GM19035 (cell line): Measurements from ENCODE around the gene MCF2.

Experiments used
- ATAC-seq: cut with Tn5 transposase; IDR thresholded peaks from one replicate; pipeline ENCODE4 v1.9.1; 2021; ENCODE audit not compliant: unreplicated experiment

The MCF2 gene

DNA sequence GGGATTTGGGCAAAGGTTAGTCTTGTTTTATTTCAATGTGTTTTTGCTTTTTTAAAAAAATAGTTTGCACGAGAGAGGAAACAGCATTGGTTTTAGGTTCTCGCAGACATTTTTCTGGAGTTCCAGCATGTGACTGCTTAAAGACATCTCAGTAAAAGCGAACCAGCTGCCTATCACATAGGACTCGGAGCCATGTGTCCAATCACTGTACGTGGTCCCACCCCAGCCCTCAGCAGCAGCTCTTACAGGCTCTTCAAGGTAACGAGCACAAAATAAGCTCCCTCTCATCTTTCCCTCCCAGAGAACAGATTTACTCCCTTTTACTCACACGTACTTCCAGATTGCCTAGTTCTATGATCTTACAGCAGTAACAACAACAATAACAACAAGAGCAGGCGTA is 68.7 kb downstream of the MCF2 start:
- ATAC-seq = no peak

DNA sequence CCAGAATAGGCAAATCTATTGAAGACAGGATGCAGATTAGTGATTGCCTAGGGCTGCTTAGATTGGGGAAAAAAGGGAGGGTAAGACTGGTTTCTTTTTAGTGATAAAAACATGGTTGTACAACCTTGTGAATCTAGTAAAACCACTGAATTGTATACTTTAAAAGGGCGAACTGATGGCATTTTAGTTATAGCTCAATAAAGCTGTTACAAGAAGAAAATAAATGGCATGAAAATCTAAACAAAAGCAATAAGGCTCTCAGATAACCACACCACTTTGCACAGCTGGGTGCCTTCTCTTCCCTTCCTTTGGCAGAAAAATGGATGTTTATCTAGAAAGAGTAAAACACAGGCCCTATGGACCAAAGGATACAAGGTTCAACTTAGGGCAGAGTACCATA is 107.9 kb downstream of the MCF2 start:
- no peak for ATAC-seq

DNA sequence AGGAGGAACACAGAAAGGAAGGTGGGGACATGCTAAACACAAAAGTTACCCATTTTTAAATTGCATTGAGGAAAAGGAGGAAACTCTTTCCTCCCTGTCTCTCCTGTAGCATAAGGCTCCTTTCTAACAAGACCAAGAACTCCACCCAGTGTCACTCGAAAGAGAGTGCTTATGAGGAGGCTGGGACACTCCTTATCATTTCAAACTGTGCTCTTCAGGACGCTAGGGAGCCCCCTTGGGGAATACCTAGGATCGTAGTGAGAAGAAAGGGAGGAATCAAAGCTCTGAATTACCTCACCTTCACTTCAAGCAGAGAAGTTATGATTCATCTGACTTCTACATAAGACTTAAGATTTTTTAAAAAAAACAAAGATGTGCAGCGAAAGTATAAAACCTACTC is 111.9 kb downstream of the MCF2 start:
- ATAC-seq = no peak

DNA sequence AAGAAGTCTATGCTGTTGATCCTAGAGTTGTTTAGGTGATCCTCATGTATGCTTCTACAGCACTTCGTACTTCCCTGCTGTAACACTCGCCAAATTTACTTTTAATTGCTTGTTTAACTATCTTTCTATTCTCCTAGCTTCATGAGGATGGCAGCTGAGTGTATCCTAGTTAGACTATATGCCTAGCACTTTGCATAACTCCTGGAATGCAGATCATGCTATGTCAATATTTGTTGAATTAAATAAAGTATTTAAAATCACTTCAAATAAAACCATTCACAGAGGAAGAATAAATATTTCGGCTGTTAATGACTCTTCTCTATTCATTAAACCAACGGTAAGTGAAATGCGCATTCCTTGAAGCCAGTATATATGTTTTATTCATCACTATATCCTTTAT is 122.4 kb downstream of the MCF2 start:
- no peak for ATAC-seq

DNA sequence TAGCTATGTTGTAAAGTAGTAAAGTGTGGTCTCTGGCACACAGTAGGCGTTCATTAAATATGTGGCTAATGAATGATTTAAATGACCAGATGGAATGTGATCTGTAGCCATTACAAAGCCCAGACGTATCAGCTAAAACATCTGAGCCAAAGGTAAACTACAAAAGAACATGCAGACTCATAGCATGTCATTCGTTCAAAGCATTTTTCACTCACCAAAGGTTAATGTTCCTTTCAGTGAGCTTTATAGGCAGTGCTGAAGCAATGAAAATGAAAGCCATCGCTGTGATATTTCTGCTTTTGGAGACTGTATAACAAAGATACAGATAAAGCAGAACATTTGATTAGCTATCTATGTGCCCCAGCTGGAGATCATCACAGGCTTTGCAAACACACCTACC is 126.9 kb downstream of the MCF2 start:
- no peak for ATAC-seq

DNA sequence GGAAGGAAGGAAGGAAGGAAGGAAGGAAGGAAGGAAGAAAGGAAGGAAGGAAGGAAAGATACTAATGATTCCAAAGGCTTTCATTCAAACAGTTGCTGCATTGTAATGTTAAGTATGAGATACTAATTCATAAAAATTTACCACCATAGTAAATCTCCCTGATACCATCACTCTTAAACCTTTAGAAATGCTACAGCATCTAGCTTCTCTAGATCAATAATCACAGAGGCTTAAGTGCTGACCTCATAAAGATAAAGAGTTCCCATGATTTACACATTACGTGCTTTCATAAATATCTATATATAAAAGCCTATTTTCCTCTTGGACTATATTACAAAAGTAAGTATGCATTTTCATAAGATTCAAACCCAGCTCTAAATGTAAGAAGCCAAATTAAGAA is 141.0 kb downstream of the MCF2 start:
- ATAC-seq = no peak

DNA sequence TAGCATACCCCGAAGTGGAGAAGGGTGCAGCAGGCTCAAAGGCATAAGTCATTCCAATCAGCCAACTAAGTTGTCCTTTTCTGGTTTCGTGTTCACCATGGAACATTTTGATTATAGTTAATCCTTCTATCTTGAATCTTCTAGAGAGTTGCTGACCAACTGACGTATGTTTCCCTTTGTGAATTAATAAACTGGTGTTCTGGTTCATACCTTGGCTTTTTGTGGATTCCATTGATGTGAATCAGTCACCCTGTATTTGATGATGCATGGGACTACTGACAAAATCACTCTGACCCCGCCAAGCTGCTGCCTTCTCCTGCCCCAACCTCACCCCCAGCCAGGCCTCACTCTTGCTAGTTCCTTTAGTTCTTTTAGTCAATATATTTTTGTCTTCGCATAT is 144.7 kb downstream of the MCF2 start:
- ATAC-seq = no peak

DNA sequence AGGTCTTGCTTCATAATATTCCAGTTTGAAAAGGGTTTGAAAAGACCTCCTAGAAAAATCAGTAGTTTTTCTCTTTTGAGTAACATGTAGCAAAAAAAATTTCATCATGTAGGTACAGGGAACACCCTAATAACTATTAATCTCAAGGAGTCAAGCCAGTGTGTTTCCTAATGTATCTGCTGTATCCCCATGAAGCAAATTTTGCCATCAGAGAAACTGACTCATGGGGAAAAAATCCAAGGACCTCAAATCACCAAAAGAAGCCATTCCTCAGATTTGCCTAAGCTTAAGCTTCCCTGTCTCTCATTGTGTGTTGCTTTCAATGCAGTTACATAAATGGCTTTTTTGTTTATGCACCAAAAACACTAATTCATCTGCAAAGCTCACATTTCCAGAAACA is 147.7 kb downstream of the MCF2 start:
- no peak for ATAC-seq

DNA sequence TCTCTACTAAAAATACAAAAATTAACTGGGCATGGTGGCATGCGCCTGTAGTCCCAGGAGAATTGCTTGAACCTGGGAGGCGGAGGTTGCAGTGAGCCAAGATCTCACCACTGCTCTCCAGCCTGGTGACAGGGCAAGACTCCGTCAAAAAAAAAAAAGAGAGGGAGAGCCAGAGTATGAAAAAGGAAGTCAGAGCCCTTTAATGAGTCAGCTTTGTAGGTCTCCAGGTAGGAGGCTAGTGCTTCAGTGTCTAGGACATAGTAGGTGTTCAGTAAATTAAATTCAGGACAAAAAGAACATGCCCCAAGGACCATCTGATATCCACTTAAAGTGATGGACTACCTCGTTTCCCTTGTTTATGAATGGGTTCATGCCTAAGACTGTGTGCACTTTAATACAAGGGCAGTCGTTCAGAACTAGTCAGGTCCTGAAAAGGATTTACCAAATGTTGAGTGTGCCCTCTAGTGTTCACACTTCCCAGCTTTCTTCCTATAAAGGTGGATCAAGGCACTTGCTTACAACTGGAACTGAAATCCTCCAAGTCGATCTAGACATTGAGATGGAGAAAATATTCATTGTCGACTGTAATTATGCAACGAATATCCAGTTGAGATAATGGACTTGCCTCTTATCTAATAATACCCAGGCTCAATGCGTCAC is 148.5 kb downstream of the MCF2 start:
- peak; percentile 73 for ATAC-seq

DNA sequence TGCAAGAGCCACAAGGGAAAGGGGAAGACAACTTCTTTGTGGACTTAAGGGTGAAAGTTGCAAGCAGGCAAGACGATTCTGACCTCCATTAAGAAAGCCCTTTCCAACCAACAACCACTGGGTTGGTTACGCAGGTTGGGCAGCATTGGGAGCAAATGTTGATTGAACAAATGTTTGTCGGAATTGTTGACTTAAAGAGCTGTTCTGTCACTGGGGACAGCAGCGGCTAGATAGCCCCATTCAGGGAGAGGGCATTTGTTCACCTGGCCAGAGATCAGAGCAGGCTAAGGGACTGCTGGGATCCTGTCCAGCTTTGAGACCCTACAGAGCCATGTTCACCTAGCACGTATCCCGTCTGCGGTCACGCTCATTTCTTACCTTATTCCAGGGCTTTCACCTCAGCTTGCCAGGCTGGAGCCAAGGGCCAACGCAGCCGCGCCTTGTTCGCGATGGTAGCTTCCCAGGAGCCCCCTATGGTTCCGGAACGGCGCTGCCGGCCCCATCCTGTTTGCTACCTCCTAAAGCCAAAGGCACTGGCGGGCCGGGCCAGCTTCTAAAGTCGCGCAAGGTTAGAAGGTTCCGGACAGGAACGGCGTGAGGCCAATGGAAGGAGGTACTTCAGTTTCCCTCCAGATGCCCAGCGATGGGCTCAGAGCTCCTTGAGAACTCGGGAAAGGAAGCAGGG is 152.8 kb downstream of the MCF2 start:
- ATAC-seq = no peak

DNA sequence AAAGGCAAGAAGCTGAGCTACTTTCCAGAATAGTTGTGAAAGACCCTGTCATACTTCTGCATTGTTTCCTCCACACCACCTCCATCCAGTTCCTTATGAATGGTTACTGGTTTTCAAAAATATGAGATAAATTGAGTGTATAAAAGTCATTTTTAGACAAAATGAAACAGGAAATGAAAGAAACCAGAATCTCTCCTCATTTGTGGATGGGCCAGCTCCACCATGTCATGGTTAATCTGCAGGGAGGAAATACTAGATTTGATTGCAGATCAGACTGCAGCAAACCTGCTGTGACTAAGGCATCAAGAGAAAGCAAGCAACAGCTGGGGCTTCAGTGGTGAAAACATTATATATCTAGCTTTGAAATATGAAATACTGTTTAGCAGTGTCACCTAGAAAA is 153.6 kb downstream of the MCF2 start:
- ATAC-seq = peak; percentile 17

DNA sequence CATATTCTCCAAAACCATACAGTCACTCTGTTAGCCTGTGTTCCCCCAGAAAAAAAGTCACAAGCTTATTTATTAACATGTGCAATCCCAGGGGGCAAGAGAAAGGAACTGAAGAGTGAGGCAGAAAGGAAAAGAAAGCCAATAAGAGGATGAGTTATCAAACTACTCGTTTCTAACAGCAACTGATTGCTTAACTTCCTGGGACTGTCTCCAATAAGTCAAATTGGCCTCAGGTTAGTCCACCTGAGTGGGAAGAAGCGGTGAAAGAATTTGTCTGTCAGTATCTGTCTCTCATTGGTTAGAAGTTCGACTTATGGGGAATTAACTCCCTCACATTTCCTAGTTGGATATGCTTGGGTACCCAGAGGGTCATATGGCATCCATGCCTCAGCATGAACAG is 163.4 kb downstream of the MCF2 start:
- ATAC-seq = no peak

DNA sequence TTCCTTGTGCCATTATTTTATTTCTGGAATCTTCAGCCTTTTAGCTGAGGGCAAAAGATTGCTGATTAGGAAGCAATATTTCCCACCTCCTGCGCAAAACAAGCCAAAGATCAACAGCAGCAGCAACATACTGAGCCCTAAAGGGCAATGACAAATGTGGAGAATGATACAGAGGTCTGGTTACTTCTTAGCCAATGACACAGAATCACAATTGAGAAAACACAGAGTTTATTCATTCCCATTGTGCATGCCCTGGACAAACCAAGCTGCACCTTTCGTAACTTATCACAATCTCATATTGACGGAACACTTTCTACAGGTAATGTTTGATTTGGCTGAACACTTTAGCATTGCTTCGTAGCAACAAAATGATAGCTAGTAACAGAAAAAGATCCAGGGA is 164.0 kb downstream of the MCF2 start:
- ATAC-seq = no peak

DNA sequence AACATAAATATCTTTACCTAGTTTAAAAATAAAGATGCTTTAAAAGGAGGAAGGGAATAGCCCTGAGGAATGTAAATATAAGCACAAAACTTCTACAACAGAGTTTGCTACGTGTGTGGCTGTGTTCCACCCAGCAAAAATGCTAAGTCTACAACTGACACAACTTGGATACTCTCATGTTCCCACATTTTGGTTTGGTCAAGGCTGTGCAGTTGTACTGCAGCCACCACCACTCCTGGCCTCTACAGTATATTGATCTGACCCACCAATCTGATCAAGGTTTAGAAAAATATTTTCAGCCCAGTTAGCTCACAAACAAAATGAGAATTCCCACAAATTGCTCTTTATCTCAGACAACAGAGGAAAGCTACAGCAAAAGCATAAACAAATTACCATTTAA is 165.3 kb downstream of the MCF2 start:
- ATAC-seq = no peak

DNA sequence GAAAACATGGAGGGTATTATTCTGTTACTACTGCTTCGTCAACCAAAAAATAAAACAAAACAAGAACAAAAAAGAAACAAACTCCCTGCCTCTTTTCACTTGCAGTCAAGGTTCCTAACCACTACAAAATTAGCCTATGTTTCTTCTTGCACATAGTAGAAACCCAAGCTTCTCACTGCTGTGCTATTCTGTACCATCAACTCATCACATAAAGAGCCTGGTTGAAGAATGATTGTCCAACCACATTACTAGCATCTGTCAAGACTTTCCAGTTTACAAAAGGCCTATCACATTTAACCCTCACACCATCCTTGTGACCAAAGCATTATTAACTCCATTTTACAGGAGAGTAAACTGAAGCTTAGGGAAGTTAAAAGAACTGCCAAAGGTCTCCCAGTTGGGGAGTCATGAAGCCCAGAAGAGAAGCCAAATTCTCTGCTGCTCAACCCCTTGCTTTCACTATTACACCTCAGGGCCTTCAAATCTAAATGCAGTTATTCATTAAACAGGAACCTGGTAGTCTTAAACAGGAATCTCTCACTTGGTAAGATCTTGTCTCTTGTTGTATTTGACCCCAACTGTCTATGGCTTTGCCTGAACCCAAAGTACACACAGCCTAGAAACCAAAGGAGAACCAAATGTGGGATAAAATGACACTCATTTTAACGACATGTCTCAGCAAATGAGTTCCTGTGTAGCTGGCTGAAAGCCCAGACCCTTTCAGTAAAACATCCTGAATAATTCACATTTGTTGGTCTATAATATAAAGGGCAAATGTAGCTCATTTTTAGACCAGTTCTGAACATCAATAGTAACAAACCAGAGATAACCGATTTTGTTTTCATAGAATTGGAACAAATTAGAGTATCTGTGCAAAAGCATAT is 168.8 kb downstream of the MCF2 start:
- no peak for ATAC-seq

DNA sequence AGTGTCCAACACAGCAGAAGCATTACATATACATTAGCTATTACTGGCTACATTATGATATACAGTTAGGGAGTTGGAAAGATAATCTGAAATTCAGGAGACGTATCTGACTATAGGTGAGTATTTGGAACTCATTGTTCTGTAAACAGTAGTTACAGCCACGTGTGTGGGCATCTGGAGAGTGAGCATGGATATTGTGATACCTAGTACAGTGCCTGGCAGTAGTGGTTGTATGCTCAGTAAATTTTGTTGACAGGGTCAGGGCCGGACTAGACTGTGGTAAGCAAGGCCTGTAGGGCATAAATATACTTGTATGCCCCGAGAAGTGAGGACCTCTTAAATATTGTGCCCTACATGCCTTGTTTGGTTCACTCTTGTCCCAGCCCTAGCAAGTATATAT is 174.5 kb downstream of the MCF2 start:
- ATAC-seq = no peak

DNA sequence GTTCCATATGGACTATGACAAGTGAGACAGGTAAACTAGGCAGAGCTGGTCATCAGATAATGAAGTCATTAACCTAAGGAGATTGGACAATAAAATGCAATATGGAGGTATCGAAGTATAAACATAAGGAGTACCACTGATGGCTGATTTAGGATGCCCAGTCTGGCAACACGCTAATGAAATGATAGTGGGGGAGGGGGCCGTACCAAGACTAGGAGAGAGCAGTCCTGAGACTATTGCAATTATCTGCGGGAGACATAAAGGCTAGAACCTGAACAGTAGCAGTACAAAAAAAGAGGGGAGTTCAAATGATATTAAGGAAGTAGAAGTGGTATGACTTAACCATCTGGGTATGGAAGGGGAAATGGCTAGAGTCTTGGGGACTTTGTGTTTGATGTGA is 175.1 kb downstream of the MCF2 start:
- ATAC-seq = no peak
